Thoracic aorta (tissue), 2 donors: ENCODE data around the gene DELE1. TPM values are rescaled to one million over a fixed set of nuclear protein-coding genes. Genes with fewer than 3 reads are reported as not detected.

ENCODE experiments used
- ATAC-seq: fragments of 150-250 bp; one replicate; pipeline ENCODE4 v1.8.0; 2017; ENCODE audit warnings: low read depth; ENCODE audit not compliant: insufficient number of reproducible peaks, low FRiP score
- DNase-seq: peaks from one replicate; pipeline ENCODE4 v3.0.0-alpha.2; 2020; ENCODE audit warnings: low spot score
- H3K27ac ChIP-seq, 2 donors: fragments of 200-600 bp; sonication (generic); 1 replicate in 1 of 2; 2 replicates in 1 of 2; pipeline ENCODE4 v1.5.1; 2016; ENCODE audit warnings: mild to moderate bottlenecking in 2 of 2, moderate library complexity in 2 of 2
- H3K27me3 ChIP-seq: fragments of 200-600 bp; sonication (generic); replicated peaks from 2 replicates; pipeline ENCODE4 v1.6.0; 2016; ENCODE audit warnings: mild to moderate bottlenecking; ENCODE audit not compliant: insufficient read depth
- H3K36me3 ChIP-seq: fragments of 200-600 bp; sonication (generic); one replicate; pipeline ENCODE4 v1.5.1; 2016
- H3K4me1 ChIP-seq, 2 donors: fragments of 200-600 bp; sonication (generic); 1 replicate in 1 of 2; 2 replicates in 1 of 2; pipeline versions ENCODE4 v1.5.1 to v1.6.0; 2016; ENCODE audit warnings: low read depth in 2 of 2, mild to moderate bottlenecking in 1 of 2; ENCODE audit not compliant: control insufficient read depth in 1 of 2
- H3K4me3 ChIP-seq: fragments of 200-600 bp; sonication (generic); 2 replicates; pipeline ENCODE4 v1.5.1; 2016; ENCODE audit warnings: mild to moderate bottlenecking
- H3K9me3 ChIP-seq: fragments of 200-600 bp; sonication (generic); 2 replicates; pipeline ENCODE4 v1.5.1; 2016
- CTCF ChIP-seq: fragments of 200-600 bp; sonication (generic); IDR thresholded peaks from one replicate; pipeline ENCODE4 v1.5.1; 2019; ENCODE audit warnings: antibody characterized with exemption
- total RNA-seq, 2 donors: library from RNA; depleted of rRNA; stranded (reverse); fragments of >200 nt; gene quantifications; one replicate each; pipeline versions ENCODE4 v1.1.0 to v1.2.3, GENCODE V29; 2016

The DELE1 gene
- total RNA-seq, 2 donors from 2014 or later: 82.5 to 108 TPM

- peak overlapping the region; percentile 88 for H3K4me3 ChIP-seq
- no peaks in the 10 kb centered on the region for H3K36me3 ChIP-seq
- DNase-seq: peak; percentile 81
- H3K9me3 ChIP-seq: no peaks in the 10 kb centered on the region
- peak overlapping the region in 1 of 2 donors; percentile 13 for H3K27ac ChIP-seq
- H3K27me3 ChIP-seq: peaks cover 8% of the 10 kb centered on the region
- TF ChIP-seq CTCF: peak; percentile 97
- ATAC-seq: peak; percentile 62
- peaks cover 12 to 28% of the 10 kb centered on the region in 2 donors for H3K4me1 ChIP-seq
Observed at GRCh38 chr5:141878711-141879425, 44.8 kb upstream of the DELE1 start.

- ATAC-seq: no peak
Observed at GRCh38 chr5:141879426-141879759, 44.3 kb upstream of the DELE1 start.

GRCh38 chr5:141879941-141880738, 43.5 kb upstream of the DELE1 start:
- DNase-seq: no peak
- Histone ChIP-seq H3K9me3 (no peaks in the 10 kb centered on the region), H3K4me1 (peaks cover 12 to 28% of the 10 kb centered on the region in 2 donors), H3K27me3 (peaks cover 8% of the 10 kb centered on the region), H3K4me3 (no peak overlapping the region), H3K27ac (no peak overlapping the region), H3K36me3 (no peaks in the 10 kb centered on the region)
- ATAC-seq: no peak
- TF ChIP-seq CTCF: no peak

More at GRCh38 chr5:141879426-141879759, 44.3 kb upstream of the DELE1 start:
- H3K27ac ChIP-seq: no peak overlapping the region
- peaks cover 8% of the 10 kb centered on the region for H3K27me3 ChIP-seq
- no peaks in the 10 kb centered on the region for H3K36me3 ChIP-seq
- TF ChIP-seq CTCF: peak; percentile 5
- no peak overlapping the region for H3K4me3 ChIP-seq
- H3K4me1 ChIP-seq: peaks cover 12 to 28% of the 10 kb centered on the region in 2 donors
- H3K9me3 ChIP-seq: no peaks in the 10 kb centered on the region
- DNase-seq: no peak

DNA sequence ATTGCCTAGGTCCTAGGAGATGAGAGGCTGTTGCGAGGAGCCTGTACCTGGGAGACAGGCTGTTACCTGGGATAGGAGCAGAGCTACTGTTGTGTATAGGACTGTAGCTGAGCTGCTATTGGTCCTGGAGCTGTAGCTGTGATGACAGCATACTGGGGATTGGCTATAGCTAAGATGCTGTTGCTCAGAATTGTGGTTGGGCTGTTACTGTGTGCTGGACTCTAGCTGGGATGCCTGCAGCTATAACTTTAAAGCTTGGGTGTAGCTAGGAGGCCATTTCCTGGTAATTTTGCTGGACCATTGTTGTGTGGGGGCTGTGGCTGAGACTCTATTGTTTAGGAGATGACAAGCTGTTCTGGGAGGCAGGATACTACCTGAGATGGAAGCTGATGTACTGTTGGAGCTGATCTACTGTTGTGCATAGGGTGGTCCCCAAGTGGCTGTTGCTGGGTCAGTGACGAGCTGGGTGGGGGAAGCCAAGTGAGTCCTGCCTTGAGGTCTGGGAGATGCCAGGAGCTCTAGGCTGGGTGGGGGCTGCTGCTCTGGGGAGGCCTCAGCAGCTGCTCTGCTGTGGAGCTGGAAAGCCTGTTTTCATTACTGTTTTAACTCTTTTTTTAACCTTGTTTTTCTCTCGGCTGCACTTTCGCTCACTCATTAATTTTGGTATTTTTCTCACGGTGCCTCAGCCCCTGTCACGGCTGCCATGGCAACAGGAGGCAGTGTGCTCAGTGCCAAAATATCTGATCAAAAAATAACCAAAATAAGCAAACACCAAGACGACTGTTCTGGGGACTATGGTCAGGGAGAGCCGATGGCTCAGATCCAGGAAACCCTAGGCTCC, 42.5 kb upstream of the DELE1 start:
- H3K4me1 ChIP-seq: peaks cover 12 to 22% of the 10 kb centered on the region in 2 donors
- H3K9me3 ChIP-seq: no peaks in the 10 kb centered on the region
- DNase-seq: no peak
- ATAC-seq: no peak
- no peaks in the 10 kb centered on the region for H3K36me3 ChIP-seq
- H3K27me3 ChIP-seq: peaks cover 4% of the 10 kb centered on the region
- no peak overlapping the region for H3K27ac ChIP-seq
- no peak for TF ChIP-seq CTCF
- H3K4me3 ChIP-seq: no peak overlapping the region

DNA sequence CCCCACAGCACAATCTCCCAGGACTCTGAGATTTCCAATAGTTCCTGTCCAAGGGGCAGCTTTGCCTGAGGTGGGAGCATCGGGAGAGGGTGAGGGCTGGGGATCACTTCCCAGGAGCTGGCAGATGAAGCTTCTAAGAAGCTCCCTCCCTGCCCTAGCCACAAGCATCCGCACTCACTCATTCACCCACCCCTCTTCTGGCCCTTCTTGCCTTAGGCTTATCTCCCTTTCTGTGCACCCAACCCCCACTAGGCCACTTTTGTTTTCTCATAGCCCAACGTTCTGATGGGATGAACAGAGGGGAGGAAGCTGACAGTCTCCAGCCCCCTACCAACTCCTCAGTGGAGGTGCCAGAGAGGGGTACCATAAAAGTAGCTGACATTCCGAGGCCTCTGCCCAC, 41.8 kb upstream of the DELE1 start:
- DNase-seq: no peak
- no peaks in the 10 kb centered on the region for H3K36me3 ChIP-seq
- no peaks in the 10 kb centered on the region for H3K27me3 ChIP-seq
- no peaks in the 10 kb centered on the region for H3K9me3 ChIP-seq
- ATAC-seq: no peak
- H3K27ac ChIP-seq: no peak overlapping the region
- H3K4me3 ChIP-seq: no peak overlapping the region
- no peak for TF ChIP-seq CTCF
- peaks cover 8 to 14% of the 10 kb centered on the region in 2 donors for H3K4me1 ChIP-seq
